ENCODE results near the gene MEI4.

DNA sequence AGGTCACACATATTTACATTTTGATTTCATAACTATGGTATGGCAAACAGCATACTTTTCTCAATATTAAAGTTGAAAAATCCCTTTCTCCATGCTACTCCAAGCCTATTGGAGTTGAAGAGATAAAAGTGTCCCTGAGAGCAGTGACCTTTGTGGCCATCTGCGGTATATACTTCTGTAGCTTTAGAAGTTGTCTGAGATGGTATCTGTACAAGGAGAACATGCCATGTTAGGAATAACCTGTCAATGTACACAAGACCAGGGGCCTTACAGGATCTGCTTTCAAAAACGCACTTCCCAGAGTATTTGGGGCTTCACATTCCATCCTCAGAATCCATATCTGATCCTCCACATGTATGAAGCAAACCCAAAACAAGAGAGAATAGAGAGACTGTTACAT, 226.7 kb downstream of the MEI4 start:
- TF ChIP-seq, protein P1, sequence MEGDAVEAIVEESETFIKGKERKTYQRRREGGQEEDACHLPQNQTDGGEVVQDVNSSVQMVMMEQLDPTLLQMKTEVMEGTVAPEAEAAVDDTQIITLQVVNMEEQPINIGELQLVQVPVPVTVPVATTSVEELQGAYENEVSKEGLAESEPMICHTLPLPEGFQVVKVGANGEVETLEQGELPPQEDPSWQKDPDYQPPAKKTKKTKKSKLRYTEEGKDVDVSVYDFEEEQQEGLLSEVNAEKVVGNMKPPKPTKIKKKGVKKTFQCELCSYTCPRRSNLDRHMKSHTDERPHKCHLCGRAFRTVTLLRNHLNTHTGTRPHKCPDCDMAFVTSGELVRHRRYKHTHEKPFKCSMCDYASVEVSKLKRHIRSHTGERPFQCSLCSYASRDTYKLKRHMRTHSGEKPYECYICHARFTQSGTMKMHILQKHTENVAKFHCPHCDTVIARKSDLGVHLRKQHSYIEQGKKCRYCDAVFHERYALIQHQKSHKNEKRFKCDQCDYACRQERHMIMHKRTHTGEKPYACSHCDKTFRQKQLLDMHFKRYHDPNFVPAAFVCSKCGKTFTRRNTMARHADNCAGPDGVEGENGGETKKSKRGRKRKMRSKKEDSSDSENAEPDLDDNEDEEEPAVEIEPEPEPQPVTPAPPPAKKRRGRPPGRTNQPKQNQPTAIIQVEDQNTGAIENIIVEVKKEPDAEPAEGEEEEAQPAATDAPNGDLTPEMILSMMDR (IDR thresholded peaks at IDR 0.05) = no peak
- TF ChIP-seq EZH2 (IDR thresholded peaks at IDR 0.05; ENCODE audit: borderline replicate concordance, insufficient read depth, low read depth, low read length, poor library complexity, severe bottlenecking) = no peak

Data from B cell (primary cell).